Thoracic aorta (tissue), 2 donors: ENCODE results near the gene MPHOSPH8. TPM values are rescaled to one million over a fixed set of nuclear protein-coding genes. Genes with fewer than 3 reads are reported as not detected.

Experiments
- ATAC-seq: fragments of 150-250 bp; one replicate; pipeline ENCODE4 v1.8.0; 2017; ENCODE audit warnings: low read depth; ENCODE audit not compliant: insufficient number of reproducible peaks, low FRiP score
- DNase-seq: peaks from one replicate; pipeline ENCODE4 v3.0.0-alpha.2; 2020; ENCODE audit warnings: low spot score
- H3K27ac ChIP-seq, 2 donors: fragments of 200-600 bp; sonication (generic); 1 replicate in 1 of 2; 2 replicates in 1 of 2; pipeline ENCODE4 v1.5.1; 2016; ENCODE audit warnings: mild to moderate bottlenecking in 2 of 2, moderate library complexity in 2 of 2
- H3K27me3 ChIP-seq: fragments of 200-600 bp; sonication (generic); replicated peaks from 2 replicates; pipeline ENCODE4 v1.6.0; 2016; ENCODE audit warnings: mild to moderate bottlenecking; ENCODE audit not compliant: insufficient read depth
- H3K36me3 ChIP-seq: fragments of 200-600 bp; sonication (generic); one replicate; pipeline ENCODE4 v1.5.1; 2016
- H3K4me1 ChIP-seq, 2 donors: fragments of 200-600 bp; sonication (generic); 1 replicate in 1 of 2; 2 replicates in 1 of 2; pipeline versions ENCODE4 v1.5.1 to v1.6.0; 2016; ENCODE audit warnings: low read depth in 2 of 2, mild to moderate bottlenecking in 1 of 2; ENCODE audit not compliant: control insufficient read depth in 1 of 2
- H3K4me3 ChIP-seq: fragments of 200-600 bp; sonication (generic); 2 replicates; pipeline ENCODE4 v1.5.1; 2016; ENCODE audit warnings: mild to moderate bottlenecking
- H3K9me3 ChIP-seq: fragments of 200-600 bp; sonication (generic); 2 replicates; pipeline ENCODE4 v1.5.1; 2016
- total RNA-seq, 2 donors: library from RNA; depleted of rRNA; stranded (reverse); fragments of >200 nt; gene quantifications; one replicate each; pipeline versions ENCODE4 v1.1.0 to v1.2.3, GENCODE V29; 2016
- TF ChIP-seq, protein P1 (sequence below): fragments of 200-600 bp; sonication (generic); IDR thresholded peaks from one replicate; pipeline ENCODE4 v1.5.1; 2019; ENCODE audit warnings: antibody characterized with exemption

MPHOSPH8 gene
- total RNA-seq, 2 donors from 2014 or later = 24.8 to 56.3 TPM

DNA sequence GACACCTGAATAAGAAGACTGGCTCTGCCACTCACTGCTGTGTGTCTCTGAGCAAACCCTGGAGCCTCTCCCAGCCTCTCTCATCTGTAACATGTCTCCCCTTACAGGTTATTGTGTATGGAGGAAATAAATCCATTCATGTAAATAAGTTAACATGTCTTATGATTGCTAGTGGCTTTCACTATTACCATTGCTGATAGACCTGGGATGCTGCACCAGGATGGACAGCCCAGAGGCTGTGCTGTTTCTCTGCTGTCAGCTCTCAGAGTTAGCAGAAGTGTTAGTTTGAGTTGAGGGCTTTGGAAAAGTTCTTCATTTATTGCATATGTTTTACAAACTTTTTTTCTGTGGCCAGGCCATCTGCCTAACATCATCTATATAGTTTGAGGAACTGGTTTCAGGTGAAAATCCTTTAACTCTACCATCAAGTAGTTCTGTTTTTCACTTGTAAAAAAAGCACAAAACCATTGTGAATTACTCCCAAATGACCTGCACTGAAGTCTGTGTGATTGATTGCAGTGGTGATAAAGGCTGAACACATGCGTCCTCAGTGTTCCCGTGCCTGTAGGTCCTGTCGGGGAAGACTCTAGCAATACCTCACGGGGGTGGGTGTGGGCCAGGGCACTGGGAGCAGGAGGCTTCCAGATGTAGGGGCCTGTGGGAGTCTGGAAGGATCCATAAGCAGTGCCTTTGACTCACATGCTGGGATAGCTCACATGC, 24.6 kb downstream of the MPHOSPH8 start:
- ATAC-seq (no peak), DNase-seq (no peak)
- Histone ChIP-seq H3K27me3 (no peaks in the 10 kb centered on the region), H3K4me3 (no peak overlapping the region), H3K27ac (no peak overlapping the region), H3K4me1 (no peaks in the 10 kb centered on the region), H3K9me3 (no peaks in the 10 kb centered on the region), H3K36me3 (peaks cover 20% of the 10 kb centered on the region)
- TF ChIP-seq, protein P1, sequence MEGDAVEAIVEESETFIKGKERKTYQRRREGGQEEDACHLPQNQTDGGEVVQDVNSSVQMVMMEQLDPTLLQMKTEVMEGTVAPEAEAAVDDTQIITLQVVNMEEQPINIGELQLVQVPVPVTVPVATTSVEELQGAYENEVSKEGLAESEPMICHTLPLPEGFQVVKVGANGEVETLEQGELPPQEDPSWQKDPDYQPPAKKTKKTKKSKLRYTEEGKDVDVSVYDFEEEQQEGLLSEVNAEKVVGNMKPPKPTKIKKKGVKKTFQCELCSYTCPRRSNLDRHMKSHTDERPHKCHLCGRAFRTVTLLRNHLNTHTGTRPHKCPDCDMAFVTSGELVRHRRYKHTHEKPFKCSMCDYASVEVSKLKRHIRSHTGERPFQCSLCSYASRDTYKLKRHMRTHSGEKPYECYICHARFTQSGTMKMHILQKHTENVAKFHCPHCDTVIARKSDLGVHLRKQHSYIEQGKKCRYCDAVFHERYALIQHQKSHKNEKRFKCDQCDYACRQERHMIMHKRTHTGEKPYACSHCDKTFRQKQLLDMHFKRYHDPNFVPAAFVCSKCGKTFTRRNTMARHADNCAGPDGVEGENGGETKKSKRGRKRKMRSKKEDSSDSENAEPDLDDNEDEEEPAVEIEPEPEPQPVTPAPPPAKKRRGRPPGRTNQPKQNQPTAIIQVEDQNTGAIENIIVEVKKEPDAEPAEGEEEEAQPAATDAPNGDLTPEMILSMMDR = no peak

DNA sequence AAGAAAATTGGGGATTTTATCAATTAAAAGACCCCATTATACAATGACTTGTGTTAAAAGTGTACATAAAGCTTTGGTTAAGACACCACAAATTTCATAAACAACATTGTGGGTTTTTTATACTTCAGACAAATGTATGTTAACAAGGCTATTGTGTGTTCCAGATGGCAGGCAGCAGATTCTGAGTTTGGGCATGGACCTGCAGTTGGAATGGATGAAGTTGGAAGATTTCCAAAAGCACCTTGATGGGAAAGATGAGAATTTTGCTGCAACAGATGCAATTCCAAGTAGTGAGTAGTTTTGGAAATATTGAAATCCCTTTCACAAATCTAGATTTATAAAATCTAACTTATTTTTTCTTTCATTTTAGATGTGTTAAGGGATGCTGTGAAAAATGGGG, 25.4 kb downstream of the MPHOSPH8 start:
- TF ChIP-seq, protein P1 = no peak
- Histone ChIP-seq H3K4me1 (no peaks in the 10 kb centered on the region), H3K27ac (no peak overlapping the region), H3K27me3 (no peaks in the 10 kb centered on the region), H3K4me3 (no peak overlapping the region), H3K9me3 (no peaks in the 10 kb centered on the region), H3K36me3 (peaks cover 25% of the 10 kb centered on the region)
- no peak for DNase-seq
- ATAC-seq = no peak

DNA sequence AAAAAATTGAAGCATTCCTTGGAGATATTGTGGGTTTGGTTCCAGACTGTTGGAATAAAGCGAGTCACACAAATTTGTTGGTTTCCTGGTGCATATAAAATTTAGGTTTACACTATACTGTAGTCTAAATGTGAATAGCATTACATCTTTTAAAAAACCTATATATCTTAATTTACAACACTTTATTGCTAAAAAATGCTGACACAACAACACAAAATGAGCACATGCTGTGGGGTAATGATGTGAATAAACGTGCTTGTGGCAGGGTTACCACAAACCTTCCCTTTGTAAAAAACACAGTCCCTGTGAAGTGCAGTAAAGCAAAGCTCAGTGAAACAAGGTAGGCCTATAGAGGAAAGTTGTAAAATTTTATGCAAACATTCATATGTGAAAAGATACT, 27.7 kb downstream of the MPHOSPH8 start:
- Histone ChIP-seq H3K4me3 (no peak overlapping the region), H3K27me3 (no peaks in the 10 kb centered on the region), H3K27ac (no peak overlapping the region), H3K9me3 (no peaks in the 10 kb centered on the region), H3K4me1 (no peaks in the 10 kb centered on the region), H3K36me3 (peaks cover 38% of the 10 kb centered on the region)
- no peak for DNase-seq
- TF ChIP-seq, protein P1 = no peak
- no peak for ATAC-seq

DNA sequence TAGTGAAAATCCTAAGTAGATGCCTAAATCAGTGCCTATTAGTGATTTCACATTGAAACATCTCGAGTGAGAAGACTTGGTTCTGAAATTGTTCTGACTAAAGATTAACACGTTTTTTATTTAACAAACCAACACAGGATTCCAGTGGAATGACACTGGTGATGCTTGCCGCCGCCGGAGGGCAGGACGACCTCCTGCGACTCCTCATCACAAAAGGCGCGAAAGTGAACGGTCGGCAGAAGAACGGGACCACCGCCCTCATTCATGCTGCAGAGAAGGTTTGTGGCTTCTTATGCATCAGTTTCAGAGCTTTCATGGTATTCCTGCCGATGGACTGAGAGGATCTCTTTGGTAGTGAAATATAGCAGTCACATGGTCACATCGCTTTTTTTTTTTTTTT, 28.1 kb downstream of the MPHOSPH8 start:
- no peak for ATAC-seq
- H3K4me1 ChIP-seq = no peaks in the 10 kb centered on the region
- H3K9me3 ChIP-seq = no peaks in the 10 kb centered on the region
- TF ChIP-seq, protein P1 = no peak
- no peaks in the 10 kb centered on the region for H3K27me3 ChIP-seq
- H3K27ac ChIP-seq = no peak overlapping the region
- peaks cover 40% of the 10 kb centered on the region for H3K36me3 ChIP-seq
- no peak for DNase-seq
- no peak overlapping the region for H3K4me3 ChIP-seq

DNA sequence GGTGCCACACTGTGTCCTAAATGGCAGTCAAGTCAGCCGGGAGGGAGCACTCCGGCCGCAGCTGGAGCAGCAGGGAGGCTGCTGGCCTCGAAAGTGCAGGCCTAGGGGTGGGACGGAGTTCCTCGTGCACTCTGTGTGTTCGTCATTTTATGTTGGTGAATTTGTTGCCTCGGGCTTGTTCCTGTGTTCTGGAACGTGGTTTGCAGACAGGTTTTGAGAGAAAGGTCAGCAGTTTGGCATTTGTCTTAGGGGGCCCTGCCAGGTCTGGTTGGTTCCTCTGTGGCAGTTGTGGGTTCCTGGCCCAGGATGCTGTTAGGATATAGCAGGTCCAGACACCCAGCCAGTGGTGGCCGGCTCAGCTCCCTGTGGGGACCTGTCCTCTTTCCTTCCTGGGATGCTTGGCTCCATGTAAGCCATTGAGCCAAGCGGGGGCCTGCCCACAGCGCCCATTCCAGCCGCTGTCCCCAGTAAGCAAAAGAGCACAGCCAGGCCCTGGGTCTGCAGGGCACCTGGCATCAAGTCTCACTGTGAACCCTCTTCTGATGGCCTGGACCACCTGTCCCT, 30.0 kb downstream of the MPHOSPH8 start:
- ATAC-seq (no peak), DNase-seq (no peak)
- H3K4me1 ChIP-seq = no peaks in the 10 kb centered on the region
- no peak overlapping the region for H3K27ac ChIP-seq
- peaks cover 58% of the 10 kb centered on the region for H3K36me3 ChIP-seq
- H3K27me3 ChIP-seq = no peaks in the 10 kb centered on the region
- no peaks in the 10 kb centered on the region for H3K9me3 ChIP-seq
- TF ChIP-seq, protein P1 = no peak
- H3K4me3 ChIP-seq = no peak overlapping the region
